Tibial nerve (tissue), 4 donors: ENCODE measurements around the gene VCAN. TPM values are rescaled to one million over a fixed set of nuclear protein-coding genes. Genes with fewer than 3 reads are reported as not detected.

Experiments
- DNase-seq, 2 donors: peaks; one replicate each; pipeline ENCODE4 v3.0.0-alpha.2; 2019; ENCODE audit warnings: low spot score in 2 of 2
- H3K27ac ChIP-seq, 4 donors: fragments of 200-600 bp; sonication (generic) in 3 of 4; one replicate each; pipeline ENCODE4 v1.5.1; 2017 to 2019; ENCODE audit warnings: mild to moderate bottlenecking in 1 of 4
- H3K27me3 ChIP-seq, 2 donors: fragments of 200-600 bp; sonication (generic) in 1 of 2; one replicate each; pipeline versions ENCODE4 v1.5.1 to v1.6.0; 2017 to 2019
- H3K36me3 ChIP-seq, 3 donors: fragments of 200-600 bp; sonication (generic); one replicate each; pipeline ENCODE4 v1.5.1; 2018 to 2019
- H3K4me1 ChIP-seq, 4 donors: fragments of 200-600 bp; sonication (generic) in 3 of 4; one replicate each; pipeline ENCODE4 v1.5.1; 2017 to 2019
- H3K4me3 ChIP-seq, 4 donors: fragments of 200-600 bp; sonication (generic) in 3 of 4; one replicate each; pipeline ENCODE4 v1.5.1; 2017 to 2019; ENCODE audit warnings: mild to moderate bottlenecking in 1 of 4, moderate library complexity in 1 of 4
- H3K9me3 ChIP-seq, 4 donors: fragments of 200-600 bp; sonication (generic) in 3 of 4; one replicate each; pipeline ENCODE4 v1.5.1; 2017 to 2019
- EP300 ChIP-seq, 2 donors: sonication (generic); formaldehyde crosslinking; IDR thresholded peaks; one replicate each; pipeline ENCODE4 v1.6.1; 2017; ENCODE audit warnings: antibody characterized with exemption in 2 of 2, mild to moderate bottlenecking in 1 of 2
- POLR2A ChIP-seq, 2 donors: fragments of 450-650 bp; IDR thresholded peaks; one replicate each; pipeline ENCODE4 v1.6.1; 2017; ENCODE audit warnings: antibody characterized with exemption in 2 of 2, mild to moderate bottlenecking in 2 of 2, moderate library complexity in 2 of 2
- WGBS, 2 donors: methylation state at CpG; one replicate each; pipeline ENCODE4 v1.1.5; 2018; 5-methylcytosine and 5-hydroxymethylcytosine counted together
- total RNA-seq, 4 donors: library from RNA; depleted of rRNA; stranded (reverse); fragments of >200 nt; gene quantifications; one replicate each; pipeline ENCODE4 v1.1.0, GENCODE V29; 2016
- TF ChIP-seq, protein P1 (sequence below), 5 experiments: fragments of 200-600 bp in 3 of 5; fragments of 450-650 bp in 2 of 5; sonication (generic) in 3 of 5; IDR thresholded peaks; one replicate each; pipeline ENCODE4 v1.5.1; 2016 to 2019; ENCODE audit warnings: antibody characterized with exemption in 5 of 5, mild to moderate bottlenecking in 3 of 5, moderate library complexity in 2 of 5

The VCAN gene
- total RNA-seq, 4 donors from 2014 or later, result 45.7 to 145 (median 65.4) TPM

DNA sequence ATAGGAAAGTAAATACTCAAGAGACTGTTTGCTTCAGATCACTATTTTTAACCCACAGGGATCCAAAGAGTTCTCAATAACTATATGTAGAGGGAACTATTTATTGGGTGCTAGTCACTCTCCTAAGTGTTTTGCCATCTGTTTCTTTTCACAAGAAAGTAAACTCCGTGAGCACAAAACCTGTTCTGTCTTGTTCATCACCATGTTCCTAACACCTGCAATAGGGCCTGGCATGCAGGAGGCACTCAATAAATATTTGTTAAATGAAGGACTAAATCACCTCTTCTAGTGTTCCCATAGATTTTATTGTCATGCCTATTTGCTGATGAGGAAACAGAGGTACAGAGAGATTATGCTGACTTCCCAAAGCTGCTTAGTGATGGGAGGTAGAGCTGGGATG is 118.2 kb downstream of the VCAN start:
- Histone ChIP-seq H3K27me3 (no peaks in the 10 kb centered on the region), H3K27ac (no peak overlapping the region), H3K4me3 (no peak overlapping the region), H3K36me3 (no peaks in the 10 kb centered on the region), H3K4me1 (no peaks in the 10 kb centered on the region), H3K9me3 (no peaks in the 10 kb centered on the region)
- TF ChIP-seq POLR2A (IDR thresholded peaks at IDR 0.05), result no peak
- no peak for DNase-seq
- 58 to 73% methylated on average over 1 of the region's 1 CpG for WGBS, 2 donors

DNA sequence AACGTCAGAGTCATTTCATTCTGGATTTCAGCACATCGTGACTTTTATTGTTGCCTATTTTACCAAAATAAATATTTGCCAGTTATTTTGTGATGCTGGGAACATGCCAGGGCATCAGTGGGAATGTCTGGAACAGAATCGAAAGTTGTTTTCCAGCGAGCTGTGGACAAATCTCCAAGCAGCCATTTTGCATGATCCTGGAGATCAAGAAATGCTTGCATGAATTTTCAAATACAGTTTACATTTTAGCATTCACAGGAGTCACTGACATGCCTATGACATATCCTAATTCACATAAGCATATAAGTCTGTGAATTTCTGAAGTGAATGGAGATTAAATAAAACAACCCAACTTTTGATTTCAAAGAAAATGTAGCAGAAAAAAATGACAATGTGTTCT is 119.4 kb downstream of the VCAN start:
- TF ChIP-seq, protein P1, sequence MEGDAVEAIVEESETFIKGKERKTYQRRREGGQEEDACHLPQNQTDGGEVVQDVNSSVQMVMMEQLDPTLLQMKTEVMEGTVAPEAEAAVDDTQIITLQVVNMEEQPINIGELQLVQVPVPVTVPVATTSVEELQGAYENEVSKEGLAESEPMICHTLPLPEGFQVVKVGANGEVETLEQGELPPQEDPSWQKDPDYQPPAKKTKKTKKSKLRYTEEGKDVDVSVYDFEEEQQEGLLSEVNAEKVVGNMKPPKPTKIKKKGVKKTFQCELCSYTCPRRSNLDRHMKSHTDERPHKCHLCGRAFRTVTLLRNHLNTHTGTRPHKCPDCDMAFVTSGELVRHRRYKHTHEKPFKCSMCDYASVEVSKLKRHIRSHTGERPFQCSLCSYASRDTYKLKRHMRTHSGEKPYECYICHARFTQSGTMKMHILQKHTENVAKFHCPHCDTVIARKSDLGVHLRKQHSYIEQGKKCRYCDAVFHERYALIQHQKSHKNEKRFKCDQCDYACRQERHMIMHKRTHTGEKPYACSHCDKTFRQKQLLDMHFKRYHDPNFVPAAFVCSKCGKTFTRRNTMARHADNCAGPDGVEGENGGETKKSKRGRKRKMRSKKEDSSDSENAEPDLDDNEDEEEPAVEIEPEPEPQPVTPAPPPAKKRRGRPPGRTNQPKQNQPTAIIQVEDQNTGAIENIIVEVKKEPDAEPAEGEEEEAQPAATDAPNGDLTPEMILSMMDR (IDR thresholded peaks at IDR 0.05), result no peak
- TF ChIP-seq POLR2A (IDR thresholded peaks at IDR 0.05) (no peak), EP300 (IDR thresholded peaks at IDR 0.05) (no peak)
- no peak for DNase-seq
- Histone ChIP-seq H3K4me3 (no peak overlapping the region), H3K36me3 (no peaks in the 10 kb centered on the region), H3K9me3 (no peaks in the 10 kb centered on the region), H3K27me3 (no peaks in the 10 kb centered on the region), H3K4me1 (no peaks in the 10 kb centered on the region), H3K27ac (no peak overlapping the region)
- 38 to 45% methylated on average over 4 of the region's 4 CpGs for WGBS, 2 donors

DNA sequence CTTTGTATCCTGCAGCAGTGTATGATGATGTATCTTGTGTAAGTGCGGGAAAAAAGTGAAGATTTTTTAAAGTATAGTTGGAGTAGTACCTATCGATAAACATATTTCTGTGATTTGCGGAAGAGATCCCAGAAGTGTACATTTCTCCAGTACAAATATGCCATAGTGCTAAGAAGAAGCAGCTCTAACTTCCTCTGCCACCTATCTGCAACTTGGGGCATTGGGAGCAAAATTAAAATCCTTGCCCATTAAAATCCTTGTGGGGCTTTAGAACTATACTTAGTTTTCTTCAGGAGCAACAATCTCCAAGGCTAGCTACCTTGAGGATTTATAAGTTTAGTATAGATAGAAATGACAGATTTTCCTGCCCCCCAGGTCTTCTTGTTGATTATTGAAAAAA is 123.7 kb downstream of the VCAN start:
- WGBS, 2 donors, result 94 to 99% methylated on average over 3 of the region's 3 CpGs
- TF ChIP-seq, protein P1 (IDR thresholded peaks at IDR 0.05), result no peak
- TF ChIP-seq EP300 (IDR thresholded peaks at IDR 0.05), result no peak
- Histone ChIP-seq H3K4me3 (no peak overlapping the region), H3K4me1 (no peaks in the 10 kb centered on the region), H3K27me3 (no peaks in the 10 kb centered on the region), H3K36me3 (no peaks in the 10 kb centered on the region), H3K27ac (no peak overlapping the region), H3K9me3 (no peaks in the 10 kb centered on the region)
- DNase-seq, result no peak

DNA sequence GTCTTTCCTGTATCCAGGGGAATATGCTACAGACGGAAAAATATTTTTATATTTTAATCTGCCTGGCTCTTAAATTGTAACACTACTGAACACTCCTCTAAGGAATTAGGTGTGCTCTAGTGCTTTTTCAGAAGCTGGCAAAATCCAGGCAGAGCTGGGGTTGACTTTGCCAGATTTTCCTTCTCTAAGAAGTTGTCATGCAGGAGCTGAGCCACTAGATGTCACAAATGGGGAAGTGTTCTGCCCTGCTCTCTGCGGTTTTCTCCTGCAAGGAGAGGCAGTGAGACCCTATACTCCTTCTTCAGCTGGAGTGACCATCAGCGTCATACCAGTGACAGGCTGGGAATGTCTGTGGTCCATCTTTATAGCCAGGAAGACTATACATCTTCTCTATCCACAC is 136.6 kb downstream of the VCAN start:
- WGBS, 2 donors, result 12 to 14% methylated on average over 3 of the region's 3 CpGs
- TF ChIP-seq EP300 (IDR thresholded peaks at IDR 0.05) (no peak), POLR2A (IDR thresholded peaks at IDR 0.05) (no peak)
- TF ChIP-seq, protein P1 (IDR thresholded peaks at IDR 0.05), result peak in 3 of 5 experiments; percentile 12 to 34 (median 15)
- Histone ChIP-seq H3K4me1 (no peaks in the 10 kb centered on the region), H3K27me3 (no peaks in the 10 kb centered on the region), H3K4me3 (no peak overlapping the region), H3K36me3 (no peaks in the 10 kb centered on the region), H3K27ac (no peak overlapping the region), H3K9me3 (no peaks in the 10 kb centered on the region)
- DNase-seq, result peak in 1 of 2 donors; percentile 12

DNA sequence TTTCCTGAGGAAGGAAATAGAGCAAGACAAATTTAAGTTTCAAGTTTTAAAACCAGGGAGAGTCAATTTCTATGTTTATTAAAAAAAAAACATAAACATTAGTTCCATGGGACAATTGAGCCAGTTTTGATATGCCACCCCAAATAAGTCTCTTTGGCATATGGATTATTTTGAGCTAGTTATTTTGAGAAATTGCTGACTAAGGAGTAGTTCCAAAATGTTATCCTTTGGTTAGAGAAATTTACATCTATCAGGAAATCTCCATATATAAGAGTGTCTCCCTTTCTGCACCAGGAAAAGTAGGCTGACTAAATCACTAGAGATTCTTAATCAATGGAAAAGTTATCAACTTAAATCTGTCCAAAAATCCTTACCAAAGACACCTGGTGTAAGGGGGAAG is 143.3 kb downstream of the VCAN start:
- no peaks in the 10 kb centered on the region for H3K36me3 ChIP-seq
- H3K27me3 ChIP-seq, result no peaks in the 10 kb centered on the region
- H3K4me3 ChIP-seq, result no peak overlapping the region
- no peak for DNase-seq
- peaks cover 0 to 14% (median 0%) of the 10 kb centered on the region in 4 donors for H3K9me3 ChIP-seq
- H3K4me1 ChIP-seq, result no peaks in the 10 kb centered on the region
- H3K27ac ChIP-seq, result no peak overlapping the region
- no peak for TF ChIP-seq EP300 (IDR thresholded peaks at IDR 0.05)
- TF ChIP-seq, protein P1 (IDR thresholded peaks at IDR 0.05), result no peak
- TF ChIP-seq POLR2A (IDR thresholded peaks at IDR 0.05), result no peak

DNA sequence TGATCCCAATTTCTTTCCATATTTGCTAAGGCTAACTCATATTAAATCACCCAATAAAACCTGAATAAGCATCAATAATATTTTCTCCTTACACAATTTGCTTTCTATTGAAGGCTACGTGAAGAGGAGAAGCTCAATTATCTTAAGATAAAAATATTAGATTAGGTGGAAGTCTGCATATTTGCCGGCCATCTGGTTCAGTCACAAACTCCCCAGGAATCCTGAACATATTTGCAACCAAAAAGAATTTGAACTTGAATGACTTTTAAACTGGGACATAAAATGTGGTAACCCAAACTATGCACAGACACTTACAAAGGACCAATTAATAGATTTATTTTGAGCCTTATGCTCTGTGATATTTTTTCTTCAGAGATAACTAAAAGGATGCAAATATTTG is 156.8 kb downstream of the VCAN start:
- H3K4me1 ChIP-seq, result peaks cover 0 to 6% (median 0%) of the 10 kb centered on the region in 4 donors
- no peak for DNase-seq
- no peak overlapping the region for H3K27ac ChIP-seq
- WGBS, 2 donors, result 26 to 40% methylated on average over 2 of the region's 2 CpGs
- no peaks in the 10 kb centered on the region for H3K9me3 ChIP-seq
- H3K36me3 ChIP-seq, result no peaks in the 10 kb centered on the region
- no peak overlapping the region for H3K4me3 ChIP-seq
- no peaks in the 10 kb centered on the region for H3K27me3 ChIP-seq
- TF ChIP-seq, protein P1 (IDR thresholded peaks at IDR 0.05), result no peak
- no peak for TF ChIP-seq POLR2A (IDR thresholded peaks at IDR 0.05)
- TF ChIP-seq EP300 (IDR thresholded peaks at IDR 0.05), result no peak
